A549 (cell line): ENCODE measurements around the gene MARCHF4. TPM values are rescaled to one million over a fixed set of nuclear protein-coding genes. Genes with fewer than 3 reads are reported as not detected.

ENCODE experiments used
- ATAC-seq, 2 experiments: fragments of 200-7000 bp in 1 of 2; fragments of >200 bp in 1 of 2; cut with Nextera tagmentation in 1 of 2; cut with Tn5 transposase in 1 of 2; 3 replicates each; pipeline versions ENCODE4 v1.8.0 to v1.9.1; 2018 to 2020; ENCODE audit warnings: mild to moderate bottlenecking in 1 of 2, moderate library complexity in 1 of 2
- CTCF ChIA-PET: fragments of 300-600 bp; sonication (Branson Sonifier 250); formaldehyde crosslinking; extraction: SDS; loops from one replicate; lab custom pipeline; 2021; ENCODE audit warnings: antibody characterized with exemption, inconsistent platforms; lab: Yijun Ruan, JAX
- POLR2A ChIA-PET: fragments of 350-600 bp; formaldehyde crosslinking; extraction: SDS; loops from one replicate; lab custom pipeline; 2021; ENCODE audit warnings: antibody characterized with exemption, inconsistent platforms; lab: Yijun Ruan, JAX
- DNase-seq, 2 experiments: peaks; one replicate each; pipeline versions ENCODE4 v3.0.0 to v3.0.0-alpha.2; 2011 to 2016; ENCODE audit warnings: low read depth in 1 of 2, low spot score in 1 of 2
- FAIRE-seq: peaks from 2 replicates; lab custom pipeline; 2011; peaks lifted over from hg19 to GRCh38; lab: Jason Lieb, UNC
- H3K27ac ChIP-seq, 2 experiments: fragments of >200 bp; sonication (Bioruptor Twin); formaldehyde crosslinking; 3 replicates each; pipeline ENCODE4 v1.5.1; 2016 to 2017
- H3K4me1 ChIP-seq: fragments of >200 bp; sonication (Bioruptor Twin); formaldehyde crosslinking; 3 replicates; pipeline ENCODE4 v1.6.1; 2016
- H3K4me2 ChIP-seq: fragments of >200 bp; sonication (Bioruptor Twin); formaldehyde crosslinking; 3 replicates; pipeline ENCODE4 v1.6.1; 2016
- H3K4me3 ChIP-seq: fragments of >200 bp; sonication (Bioruptor Twin); formaldehyde crosslinking; 3 replicates; pipeline ENCODE4 v1.5.1; 2016
- H3K9me3 ChIP-seq: fragments of >200 bp; sonication (Bioruptor Twin); formaldehyde crosslinking; 3 replicates; pipeline ENCODE4 v1.6.1; 2016
- ATOH8 ChIP-seq: fragments of 250-450 bp; sonication (Bioruptor Pico); IDR thresholded peaks from 2 replicates; pipeline ENCODE4 v1.5.0; 2020; ENCODE audit warnings: low read depth, mild to moderate bottlenecking, moderate library complexity
- BHLHE40 ChIP-seq: IDR thresholded peaks from 2 replicates; pipeline ENCODE4 v1.6.1; 2012; ENCODE audit warnings: low read depth, low read length, inconsistent platforms
- CBX8 ChIP-seq: fragments of 200-600 bp; sonication (generic); IDR thresholded peaks from 2 replicates; pipeline ENCODE4 v1.6.1; 2016
- CEBPB ChIP-seq, 2 experiments: fragments of >200 bp in 1 of 2; sonication (Bioruptor Twin) in 1 of 2; formaldehyde crosslinking in 1 of 2; IDR thresholded peaks; 2 replicates each; pipeline ENCODE4 v1.6.1; 2012 to 2016
- CHD2 ChIP-seq: fragments of 150-350 bp; IDR thresholded peaks from 2 replicates; pipeline ENCODE4 v1.6.1; 2014; ENCODE audit warnings: low read length; ENCODE audit not compliant: partially characterized antibody
- CHD4 ChIP-seq: fragments of 200-600 bp; sonication (generic); IDR thresholded peaks from 2 replicates; pipeline ENCODE4 v1.6.1; 2016; ENCODE audit warnings: antibody characterized with exemption, mild to moderate bottlenecking, borderline replicate concordance
- EHF ChIP-seq: fragments of 250-450 bp; sonication (Bioruptor Pico); IDR thresholded peaks from 2 replicates; pipeline ENCODE4 v1.5.0; 2020; ENCODE audit warnings: mild to moderate bottlenecking
- EP300 ChIP-seq, 2 experiments: fragments of >200 bp; sonication (Bioruptor Twin); formaldehyde crosslinking; IDR thresholded peaks; 2 replicates in 1 of 2; 3 replicates in 1 of 2; pipeline ENCODE4 v1.6.1; 2016 to 2017
- ESRRA ChIP-seq: fragments of 150-350 bp; IDR thresholded peaks from 2 replicates; pipeline ENCODE4 v1.6.1; 2014; ENCODE audit warnings: mild to moderate bottlenecking, low read length, borderline replicate concordance
- FOSB ChIP-seq: fragments of 250-450 bp; sonication (Bioruptor Pico); IDR thresholded peaks from 2 replicates; pipeline ENCODE4 v1.5.0; 2020; ENCODE audit warnings: mild to moderate bottlenecking, moderate library complexity
- FOSL2 ChIP-seq, 2 experiments: fragments of 450-650 bp in 1 of 2; fragments of >200 bp in 1 of 2; sonication (Bioruptor Twin) in 1 of 2; formaldehyde crosslinking; IDR thresholded peaks; 2 replicates each; pipeline versions ENCODE4 v1.5.0 to v1.6.1; 2016 to 2020; ENCODE audit warnings: mild to moderate bottlenecking in 1 of 2, moderate library complexity in 1 of 2
- GATA3 ChIP-seq: IDR thresholded peaks from 2 replicates; pipeline ENCODE4 v1.6.1; 2012; ENCODE audit warnings: borderline replicate concordance
- HDAC2 ChIP-seq: fragments of 200-600 bp; sonication (generic); IDR thresholded peaks from 2 replicates; pipeline ENCODE4 v1.6.1; 2016
- HEYL ChIP-seq: fragments of 250-450 bp; sonication (Bioruptor Pico); IDR thresholded peaks from 2 replicates; pipeline ENCODE4 v1.8.0; 2021; ENCODE audit warnings: mild to moderate bottlenecking, moderate library complexity
- HOXB13 ChIP-seq: fragments of 250-450 bp; sonication (Bioruptor Pico); IDR thresholded peaks from 2 replicates; pipeline ENCODE4 v1.5.0; 2020; ENCODE audit warnings: low read depth, mild to moderate bottlenecking, moderate library complexity
- KDM5A ChIP-seq: fragments of 200-600 bp; sonication (generic); IDR thresholded peaks from 2 replicates; pipeline ENCODE4 v1.6.1; 2016; ENCODE audit warnings: antibody characterized with exemption, mild to moderate bottlenecking
- NFE2L2 ChIP-seq: fragments of 150-350 bp; conservative IDR thresholded peaks from 2 replicates; pipeline ENCODE4 v1.6.1; 2014; ENCODE audit warnings: low read length
- RARB ChIP-seq: fragments of 250-450 bp; sonication (Bioruptor Pico); IDR thresholded peaks from 2 replicates; pipeline ENCODE4 v1.8.0; 2021; ENCODE audit warnings: mild to moderate bottlenecking, moderate library complexity
- RNF2 ChIP-seq: fragments of 200-600 bp; sonication (generic); IDR thresholded peaks from 2 replicates; pipeline ENCODE4 v1.6.1; 2016; ENCODE audit warnings: low read depth, mild to moderate bottlenecking, antibody characterized with exemption, moderate library complexity, borderline replicate concordance
- SMC3 ChIP-seq: fragments of >200 bp; sonication (Bioruptor Twin); formaldehyde crosslinking; IDR thresholded peaks from 3 replicates; pipeline ENCODE4 v1.6.1; 2018; ENCODE audit warnings: inconsistent platforms
- ZC3H11A ChIP-seq: fragments of 450-650 bp; IDR thresholded peaks from 2 replicates; pipeline ENCODE4 v1.6.1; 2014; ENCODE audit warnings: antibody characterized with exemption, mild to moderate bottlenecking
- ZFP36 ChIP-seq: fragments of 450-650 bp; IDR thresholded peaks from 2 replicates; pipeline ENCODE4 v1.6.1; 2014; ENCODE audit warnings: borderline replicate concordance; ENCODE audit not compliant: partially characterized antibody
- ZNF302 ChIP-seq: fragments of 250-450 bp; sonication (Bioruptor Pico); IDR thresholded peaks from 2 replicates; pipeline ENCODE4 v1.9.0; 2021; ENCODE audit warnings: inconsistent platforms, mild to moderate bottlenecking, moderate library complexity
- WGBS: methylation state at CpG from one replicate; pipeline ENCODE4 v1.1.6; 2017; ENCODE audit errors: missing lambda C conversion rate; 5-methylcytosine and 5-hydroxymethylcytosine counted together
- polyA plus RNA-seq, 4 experiments: library from polyadenylated mRNA; depleted of rRNA in 3 of 4; stranded (reverse); fragments of >200 nt; fragmentation: RNase III in 1 of 4; extraction: RNeasy Plus Mini Kit Qiagen cat#74134 plus additional on column Dnase treatment in 1 of 4; gene quantifications; 2 replicates in 3 of 4; 3 replicates in 1 of 4; pipeline ENCODE4 v1.2.3, GENCODE V29; 2011 to 2017
- TF ChIP-seq, protein P1 (sequence below): IDR thresholded peaks from 2 replicates; pipeline ENCODE4 v1.6.1; 2012
- TF ChIP-seq, protein P2 (sequence below): fragments of 250-450 bp; sonication (Bioruptor Pico); IDR thresholded peaks from 2 replicates; pipeline ENCODE4 v1.5.0; 2021; ENCODE audit warnings: mild to moderate bottlenecking, moderate library complexity, borderline replicate concordance

MARCHF4 gene
- polyA plus RNA-seq, 2 of the 4 experiments (the other 2 are of a cell fraction), result 1.7 to 9.1 TPM

DNA sequence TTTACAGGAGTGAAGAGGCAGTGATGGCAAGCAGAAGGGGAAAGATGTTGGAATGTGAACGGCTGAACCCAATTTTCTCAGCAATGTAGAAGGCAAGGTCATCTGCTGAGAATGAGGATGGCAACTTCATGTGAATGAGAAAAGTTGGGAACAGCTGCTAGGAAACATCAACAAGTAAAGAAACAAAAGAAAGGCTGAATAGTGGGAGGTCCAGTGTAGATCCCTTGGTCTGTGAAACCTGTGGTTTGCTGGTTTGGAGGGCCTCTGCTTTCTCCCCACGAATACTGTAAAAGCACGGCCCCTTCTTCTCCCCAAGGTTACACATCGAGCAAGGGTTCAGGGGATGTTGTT is 27.4 kb downstream of the MARCHF4 start:
- Histone ChIP-seq H3K27ac (no peak overlapping the region), H3K4me3 (no peak overlapping the region), H3K9me3 (no peaks in the 10 kb centered on the region), H3K4me1 (peaks cover 14% of the 10 kb centered on the region), H3K4me2 (no peak overlapping the region)
- DNase-seq (no peak), FAIRE-seq (no peak), ATAC-seq (no peak)
- TF ChIP-seq RNF2, result no peak
- TF ChIP-seq HEYL (CRISPR knock-in tag), result no peak
- no peak for TF ChIP-seq ZC3H11A
- TF ChIP-seq NFE2L2, result no peak
- no peak for TF ChIP-seq KDM5A
- TF ChIP-seq EP300 (IDR thresholded peaks at IDR 0.05), result no peak
- TF ChIP-seq ATOH8 (CRISPR knock-in tag), result no peak
- no peak for TF ChIP-seq FOSB (CRISPR knock-in tag)
- TF ChIP-seq FOSL2 (IDR thresholded peaks at IDR 0.05), result no peak
- no peak for TF ChIP-seq FOSL2 (CRISPR knock-in tag; IDR thresholded peaks at IDR 0.05)
- TF ChIP-seq RARB (CRISPR knock-in tag), result no peak
- TF ChIP-seq BHLHE40, result no peak
- TF ChIP-seq SMC3, result no peak
- TF ChIP-seq CEBPB (IDR thresholded peaks at IDR 0.05), result no peak
- TF ChIP-seq, protein P1, sequence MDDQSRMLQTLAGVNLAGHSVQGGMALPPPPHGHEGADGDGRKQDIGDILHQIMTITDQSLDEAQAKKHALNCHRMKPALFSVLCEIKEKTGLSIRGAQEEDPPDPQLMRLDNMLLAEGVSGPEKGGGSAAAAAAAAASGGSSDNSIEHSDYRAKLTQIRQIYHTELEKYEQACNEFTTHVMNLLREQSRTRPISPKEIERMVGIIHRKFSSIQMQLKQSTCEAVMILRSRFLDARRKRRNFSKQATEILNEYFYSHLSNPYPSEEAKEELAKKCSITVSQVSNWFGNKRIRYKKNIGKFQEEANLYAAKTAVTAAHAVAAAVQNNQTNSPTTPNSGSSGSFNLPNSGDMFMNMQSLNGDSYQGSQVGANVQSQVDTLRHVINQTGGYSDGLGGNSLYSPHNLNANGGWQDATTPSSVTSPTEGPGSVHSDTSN, result no peak
- TF ChIP-seq CHD2, result no peak
- no peak for TF ChIP-seq HDAC2
- TF ChIP-seq CHD4, result no peak
- no peak for TF ChIP-seq ESRRA
- ChIA-PET POLR2A (no interaction called here), CTCF (interaction anchor here (1.0 to 1.7 kb wide), 2 partner anchors 14 to 59 kb away, joined by 3 to 4 read pairs; no protein-coding TSS in a partner anchor)
- 87% methylated on average over 4 of the region's 4 CpGs for WGBS

GRCh38 chr2:216344206-216344949 is 27.9 kb downstream of the MARCHF4 start:
- H3K4me3 ChIP-seq, result no peak overlapping the region
- POLR2A ChIA-PET, result no interaction called here
- H3K4me2 ChIP-seq, result no peak overlapping the region
- ATAC-seq (no peak), FAIRE-seq (no peak)
- 78% methylated on average over 9 of the region's 9 CpGs for WGBS
- H3K27ac ChIP-seq, result no peak overlapping the region
- TF ChIP-seq CBX8 (no peak), ESRRA (no peak), ZFP36 (no peak), EHF (CRISPR knock-in tag) (no peak), GATA3 (no peak)
- TF ChIP-seq, all 56 proteins: peak for 0
- no peaks in the 10 kb centered on the region for H3K9me3 ChIP-seq
- CTCF ChIA-PET, result interaction anchor here (1.0 to 1.1 kb wide), 2 partner anchors 8 to 15 kb away, joined by 3 read pairs; no protein-coding TSS in a partner anchor
- H3K4me1 ChIP-seq, result peaks cover 9% of the 10 kb centered on the region
- DNase-seq, result no peak

- ATAC-seq, result no peak
Measured at GRCh38 chr2:216343221-216343980, 28.9 kb downstream of the MARCHF4 start.

More at GRCh38 chr2:216343221-216343980, 28.9 kb downstream of the MARCHF4 start:
- no peak for TF ChIP-seq HOXB13 (CRISPR knock-in tag)
- TF ChIP-seq, protein P2, sequence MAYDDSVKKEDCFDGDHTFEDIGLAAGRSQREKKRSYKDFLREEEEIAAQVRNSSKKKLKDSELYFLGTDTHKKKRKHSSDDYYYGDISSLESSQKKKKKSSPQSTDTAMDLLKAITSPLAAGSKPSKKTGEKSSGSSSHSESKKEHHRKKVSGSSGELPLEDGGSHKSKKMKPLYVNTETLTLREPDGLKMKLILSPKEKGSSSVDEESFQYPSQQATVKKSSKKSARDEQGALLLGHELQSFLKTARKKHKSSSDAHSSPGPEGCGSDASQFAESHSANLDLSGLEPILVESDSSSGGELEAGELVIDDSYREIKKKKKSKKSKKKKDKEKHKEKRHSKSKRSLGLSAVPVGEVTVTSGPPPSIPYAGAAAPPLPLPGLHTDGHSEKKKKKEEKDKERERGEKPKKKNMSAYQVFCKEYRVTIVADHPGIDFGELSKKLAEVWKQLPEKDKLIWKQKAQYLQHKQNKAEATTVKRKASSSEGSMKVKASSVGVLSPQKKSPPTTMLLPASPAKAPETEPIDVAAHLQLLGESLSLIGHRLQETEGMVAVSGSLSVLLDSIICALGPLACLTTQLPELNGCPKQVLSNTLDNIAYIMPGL (CRISPR knock-in tag), result no peak
- no peak for TF ChIP-seq ZNF302
- no peak for TF ChIP-seq KDM5A
- ChIA-PET POLR2A (no interaction called here), CTCF (interaction anchor here (1.1 kb wide), 1 partner anchor 9 kb away, joined by 3 read pairs; no protein-coding TSS in a partner anchor)
- 88% methylated on average over 7 of the region's 7 CpGs for WGBS
- no peak overlapping the region for H3K27ac ChIP-seq
- no peak for DNase-seq
- no peak overlapping the region for H3K4me2 ChIP-seq
- no peaks in the 10 kb centered on the region for H3K4me1 ChIP-seq
- H3K4me3 ChIP-seq, result no peak overlapping the region
- no peak for FAIRE-seq
- H3K9me3 ChIP-seq, result no peaks in the 10 kb centered on the region
